DMS 273 (cell line): ENCODE data around the gene EIF2D.
"Not testable (repeated sequence)": the region's sequence is repeated elsewhere in the genome, so short reads cannot be mapped to it uniquely, and the experiment has no call there.

ENCODE experiments used
- DNase-seq: peaks from one replicate; lab custom pipeline; 2025; ENCODE audit not compliant: unreplicated experiment; lab: John Stamatoyannopoulos, UW

EIF2D gene

GRCh38 chr1:206635978-206636345, 23.7 kb upstream of the EIF2D start:
- no peak for DNase-seq

DNA sequence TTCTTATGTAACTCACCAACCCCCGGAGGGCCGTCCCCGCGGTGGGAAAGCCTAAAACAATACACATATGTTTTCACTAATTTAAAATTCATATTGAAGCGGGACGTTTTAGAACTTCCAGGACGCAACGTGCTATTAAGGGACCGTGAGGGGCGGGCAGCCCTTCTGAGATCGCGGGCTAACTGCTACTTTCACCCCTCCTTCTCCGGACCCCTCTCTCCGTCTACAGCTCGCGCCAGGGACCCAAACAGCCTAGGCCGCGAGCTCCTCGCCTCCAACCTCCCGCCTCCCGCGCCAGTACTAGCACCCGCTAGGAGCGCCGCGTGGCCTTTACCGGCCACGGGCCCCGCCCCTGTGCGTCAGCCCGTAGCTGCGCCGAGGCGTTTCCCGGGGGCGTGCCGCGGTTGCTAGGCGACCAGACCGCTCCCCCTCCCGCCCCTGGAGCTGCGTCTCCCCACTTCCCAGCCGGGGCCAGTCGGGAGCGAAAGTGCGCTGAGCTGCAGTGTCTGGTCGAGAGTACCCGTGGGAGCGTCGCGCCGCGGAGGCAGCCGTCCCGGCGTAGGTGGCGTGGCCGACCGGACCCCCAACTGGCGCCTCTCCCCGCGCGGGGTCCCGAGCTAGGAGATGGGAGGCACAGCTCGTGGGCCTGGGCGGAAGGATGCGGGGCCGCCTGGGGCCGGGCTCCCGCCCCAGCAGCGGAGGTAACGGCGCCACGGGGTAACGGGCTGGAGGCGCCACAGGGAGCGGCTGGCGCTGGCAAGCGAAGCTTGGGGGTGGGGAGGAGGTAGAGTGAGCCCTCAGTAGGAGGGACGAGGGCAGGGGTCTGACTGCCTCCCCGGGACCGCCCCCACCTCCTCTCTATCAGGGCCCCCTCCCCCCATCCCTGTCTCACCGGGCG, 23.1 kb upstream of the EIF2D start, which contains the start of gene DYRK3:
Gene DYRK3, plus strand, starts transcription at position 457 of the 898 bp plus-strand sequence. Its CDS starts 168 bp downstream, at position 625.
- DNase-seq, result peak; percentile 98

GRCh38 chr1:206634365-206635079, 22.3 kb upstream of the EIF2D start:
- peak; percentile 98 for DNase-seq

GRCh38 chr1:206633708-206634121, 21.4 kb upstream of the EIF2D start:
- no peak for DNase-seq

DNA sequence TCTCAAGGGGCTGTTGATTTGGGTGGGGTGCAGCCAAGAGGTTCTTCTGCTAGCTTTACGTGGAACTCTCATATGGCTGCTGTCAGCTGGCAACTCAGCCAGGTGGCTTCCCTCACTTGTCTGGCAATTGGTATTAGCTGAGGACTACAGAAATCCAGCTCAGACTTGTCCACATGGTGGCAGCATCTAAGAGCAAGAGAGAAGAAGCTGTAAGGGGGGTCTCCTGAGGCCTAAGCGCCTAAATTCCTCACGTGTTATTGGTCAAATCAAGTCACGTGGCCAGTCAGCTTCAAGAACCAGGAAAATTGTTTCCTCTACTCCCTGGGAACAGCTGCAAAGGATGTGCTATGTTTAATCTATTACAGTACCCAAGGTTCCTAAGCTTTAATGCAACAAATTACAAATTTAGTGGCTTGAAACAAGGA, 18.8 kb upstream of the EIF2D start:
- DNase-seq, result peak; percentile 92

- DNase-seq, result no peak
These were observed 16.7 kb upstream of the EIF2D start for GRCh38 chr1:206628916-206629315.

DNA sequence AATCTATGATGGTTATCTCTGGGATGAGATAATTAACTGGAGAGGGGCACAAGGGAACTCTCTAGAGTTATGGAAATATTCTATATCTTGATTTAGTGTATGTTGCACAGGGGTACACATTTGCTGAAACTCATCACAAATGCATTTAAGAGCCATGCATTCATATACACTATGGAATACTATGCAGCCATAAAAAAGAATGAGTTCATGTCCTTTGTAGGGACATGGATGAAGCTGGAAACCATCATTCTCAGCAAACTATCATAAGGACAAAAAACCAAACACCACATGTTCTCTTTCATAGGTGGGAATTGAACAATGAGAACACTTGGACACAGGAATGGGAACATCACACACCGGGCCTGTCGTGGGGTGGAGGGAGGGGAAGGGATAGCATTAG, 14.1 kb upstream of the EIF2D start:
- not testable (repeated sequence) for DNase-seq

- no peak for DNase-seq
These were observed 2.9 kb downstream of the EIF2D start for GRCh38 chr1:206609229-206609991.

GRCh38 chr1:206608108-206608698, 4.1 kb downstream of the EIF2D start:
- DNase-seq, result peak; percentile 65

GRCh38 chr1:206606867-206607266, 5.4 kb downstream of the EIF2D start:
- DNase-seq, result peak; percentile 54

GRCh38 chr1:206604861-206605260, 7.4 kb downstream of the EIF2D start:
- no peak for DNase-seq

DNA sequence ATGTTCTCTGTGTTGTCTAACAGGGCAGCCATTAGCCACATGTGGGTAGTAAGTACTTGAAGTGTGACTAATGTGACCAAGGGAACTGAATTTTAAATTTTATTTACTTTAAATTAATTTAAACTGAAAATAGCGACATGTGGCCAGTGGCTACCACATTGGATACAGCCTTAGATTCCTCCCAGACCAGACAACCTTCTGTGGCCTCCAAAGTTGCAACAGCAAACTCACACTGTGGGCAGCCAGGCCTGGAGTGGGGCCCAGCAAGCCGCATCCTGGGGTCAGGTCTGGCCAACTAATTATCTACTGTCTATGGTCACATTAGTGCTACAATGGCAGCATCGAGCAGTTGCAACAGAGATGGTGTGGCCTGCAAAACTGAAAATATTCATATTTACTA, 11.7 kb downstream of the EIF2D start:
- no peak for DNase-seq

DNA sequence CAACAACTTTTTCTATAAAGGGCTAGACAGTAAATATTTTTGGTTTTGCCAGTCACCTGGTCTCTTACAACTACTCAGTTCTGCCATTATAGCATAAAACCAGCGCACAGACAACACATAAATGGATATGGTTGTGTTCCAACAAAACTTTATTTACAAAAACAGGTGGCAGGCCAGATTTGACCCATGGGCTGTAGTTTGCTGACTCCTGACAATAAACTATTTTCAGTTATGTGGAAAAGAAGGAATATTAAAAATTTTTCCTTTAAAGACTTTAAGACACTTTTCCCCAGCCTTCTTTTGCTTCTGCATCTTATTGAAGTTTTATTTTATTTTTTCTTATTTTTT, 16.0 kb downstream of the EIF2D start:
- no peak for DNase-seq

- no peak for DNase-seq
These were observed 16.5 kb downstream of the EIF2D start for GRCh38 chr1:206595581-206596318.

DNA sequence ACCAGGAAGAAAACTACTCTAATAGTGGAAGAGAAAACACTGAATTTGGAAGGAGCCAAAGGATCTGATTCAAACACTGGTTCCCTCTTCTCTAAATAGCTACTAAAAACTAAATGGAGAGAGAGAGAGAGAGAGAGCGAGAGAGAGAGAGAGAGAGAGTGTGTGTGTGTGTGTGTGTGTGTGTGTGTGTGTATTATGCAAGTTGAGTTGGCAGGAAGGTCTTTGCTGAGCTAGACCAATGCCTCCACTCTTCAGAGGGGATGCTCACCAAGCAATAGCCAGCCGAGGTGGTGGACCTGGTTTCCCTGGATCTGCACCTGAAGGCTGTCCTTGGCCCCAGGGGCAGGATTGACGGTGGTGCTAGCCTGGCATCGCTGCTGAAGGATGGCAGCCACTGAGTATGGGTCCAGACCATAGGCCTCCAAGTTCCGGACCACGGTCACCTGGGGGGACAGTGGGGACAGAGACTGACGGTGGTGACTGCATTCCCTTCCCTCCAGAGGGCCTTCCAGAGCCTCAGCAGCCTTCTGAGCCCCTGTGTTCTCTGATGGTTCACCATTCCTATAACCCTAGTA, 18.8 kb downstream of the EIF2D start:
- no peak for DNase-seq

- no peak for DNase-seq
These were observed 20.6 kb downstream of the EIF2D start for GRCh38 chr1:206591696-206592095.

- DNase-seq, result no peak
These were observed 21.0 kb downstream of the EIF2D start for GRCh38 chr1:206591226-206591625.

DNA sequence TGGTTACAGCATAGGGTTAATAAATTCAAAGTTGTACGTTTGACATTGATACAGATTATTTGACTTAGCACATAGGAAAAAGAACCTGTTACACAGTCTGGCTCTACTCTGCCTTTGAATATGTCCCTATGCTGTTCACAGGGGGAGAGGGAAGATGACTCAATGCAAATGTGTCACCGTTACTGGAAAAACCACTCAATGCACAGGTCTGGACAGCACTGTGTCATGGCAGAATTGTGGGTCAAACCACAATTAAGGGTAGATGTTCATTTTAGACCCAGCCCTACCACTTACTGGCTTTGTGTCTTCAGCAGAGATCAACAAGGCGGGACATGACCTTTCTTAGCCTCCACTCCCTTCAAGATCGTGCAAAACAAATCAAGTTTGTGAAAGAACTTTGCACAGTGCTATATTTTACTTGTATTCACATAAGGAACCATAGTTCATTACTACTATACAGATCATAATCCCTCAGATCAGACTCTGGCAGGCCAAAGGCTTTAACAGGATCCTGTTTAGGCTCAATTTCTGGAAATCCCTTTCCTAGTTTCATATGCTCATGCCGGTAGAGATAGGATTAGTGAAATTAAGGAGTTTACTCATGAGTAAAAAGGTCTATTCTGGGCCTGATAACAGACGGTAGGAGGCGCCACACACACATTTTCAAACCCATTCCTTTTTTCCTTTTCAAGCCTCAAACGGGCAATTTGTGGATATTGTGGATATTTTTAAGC, 22.1 kb downstream of the EIF2D start:
- DNase-seq, result no peak

DNA sequence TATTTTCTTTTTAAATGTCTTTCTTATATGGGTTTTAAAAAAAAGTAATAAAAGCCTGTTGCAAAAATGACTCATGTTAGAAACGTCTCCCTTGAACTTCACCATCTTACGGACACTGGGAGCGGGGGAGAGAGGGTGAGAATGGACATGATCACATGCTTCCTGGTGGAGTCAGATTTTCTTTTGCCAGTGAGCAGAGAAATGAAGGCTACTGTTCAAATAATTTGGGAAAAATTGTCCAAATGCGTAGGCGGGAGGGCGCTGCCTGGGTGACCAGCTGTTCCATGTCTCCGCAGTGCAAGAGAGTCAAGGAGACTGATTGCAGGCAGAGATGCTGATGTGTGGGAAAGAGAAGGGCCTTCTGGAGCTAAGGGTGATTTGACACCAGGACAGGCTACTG, 23.1 kb downstream of the EIF2D start:
- DNase-seq, result no peak
